GM12878 (cell line): ENCODE data around the gene HPCA. TPM values are rescaled to one million over a fixed set of nuclear protein-coding genes. Genes with fewer than 3 reads are reported as not detected.

Experiments
- ATAC-seq: fragments of 200-7000 bp; cut with Tn5 transposase; 3 replicates; pipeline ENCODE4 v1.9.1; 2020; ENCODE audit warnings: mild to moderate bottlenecking, moderate library complexity
- BruUV-seq: library from RNA; stranded (reverse); fragments of 400-500 nt; replicated peaks from 2 replicates; lab custom pipeline; 2021; lab: Mats Ljungman, UMichigan
- CTCF ChIA-PET: fragments of 300-600 bp; sonication (Branson Sonifier 250); formaldehyde crosslinking; extraction: SDS; loops from one replicate; lab custom pipeline; 2021; ENCODE audit warnings: inconsistent platforms; lab: Yijun Ruan, JAX
- POLR2A ChIA-PET: fragments of 350-600 bp; formaldehyde crosslinking; extraction: SDS; loops from one replicate; lab custom pipeline; 2021; ENCODE audit warnings: inconsistent platforms; lab: Charles Lee
- RAD21 ChIA-PET: fragments of 300-600 bp; sonication (Branson Sonifier 250); formaldehyde crosslinking; loops from one replicate; lab custom pipeline; 2023; ENCODE audit warnings: antibody characterized with exemption; ENCODE audit not compliant: unreplicated experiment; lab: Charles Lee
- SMC1A ChIA-PET: fragments of 300-600 bp; sonication (Branson Sonifier 250); formaldehyde crosslinking; loops from one replicate; lab custom pipeline; 2023; ENCODE audit not compliant: unreplicated experiment, uncharacterized antibody; lab: Charles Lee
- DNase-seq: peaks from one replicate; pipeline ENCODE4 v3.0.0-alpha.2; 2011; ENCODE audit warnings: low read depth, low spot score
- FAIRE-seq: peaks from 3 replicates; lab custom pipeline; 2011; peaks lifted over from hg19 to GRCh38; lab: Jason Lieb, UNC
- H2AFZ ChIP-seq: 2 replicates; pipeline ENCODE4 v1.6.0; 2011; ENCODE audit warnings: low read depth, low read length, control low read depth; ENCODE audit not compliant: control insufficient read depth
- H3K27ac ChIP-seq: 2 replicates; pipeline ENCODE4 v1.5.1; 2011; ENCODE audit warnings: control low read depth; ENCODE audit not compliant: control insufficient read depth, insufficient read depth
- H3K27me3 ChIP-seq, 2 experiments: replicated peaks in 1 of 2; 2 replicates each; pipeline versions ENCODE4 v1.6.0 to v1.6.1; 2011; ENCODE audit warnings: low read length in 1 of 2; ENCODE audit not compliant: control insufficient read depth in 2 of 2, insufficient read depth in 2 of 2
- H3K36me3 ChIP-seq, 2 experiments: 2 replicates each; pipeline ENCODE4 v1.5.1; 2011; ENCODE audit warnings: low read length in 1 of 2; ENCODE audit not compliant: control insufficient read depth in 2 of 2, insufficient read depth in 2 of 2
- H3K4me1 ChIP-seq: 2 replicates; pipeline ENCODE4 v1.6.1; 2011; ENCODE audit warnings: mild to moderate bottlenecking, low read length, moderate library complexity, mixed read lengths; ENCODE audit not compliant: control insufficient read depth, insufficient read depth
- H3K4me2 ChIP-seq: 2 replicates; pipeline ENCODE4 v1.6.0; 2011; ENCODE audit warnings: control low read depth; ENCODE audit not compliant: control insufficient read depth, insufficient read depth
- H3K4me3 ChIP-seq: fragments of 200-600 bp; sonication (generic); 2 replicates; pipeline ENCODE4 v1.5.1; 2016
- H3K79me2 ChIP-seq: 2 replicates; pipeline ENCODE4 v1.6.0; 2011; ENCODE audit warnings: low read length; ENCODE audit not compliant: control insufficient read depth, insufficient read depth
- H3K9ac ChIP-seq: 2 replicates; pipeline ENCODE4 v1.8.0; 2011; ENCODE audit warnings: low read length, control low read depth, mixed read lengths; ENCODE audit not compliant: control insufficient read depth, insufficient read depth
- H3K9me3 ChIP-seq: replicated peaks from 3 replicates; pipeline ENCODE4 v1.5.1; 2011; ENCODE audit warnings: mild to moderate bottlenecking, low read length; ENCODE audit not compliant: control insufficient read depth, insufficient read depth
- H4K20me1 ChIP-seq: 2 replicates; pipeline ENCODE4 v1.6.0; 2011; ENCODE audit not compliant: control insufficient read depth, insufficient read depth
- ESRRA ChIP-seq: IDR thresholded peaks from 2 replicates; pipeline ENCODE4 v1.6.1; 2012; ENCODE audit warnings: mild to moderate bottlenecking, low read length, improper control_type of control experiment
- IRF4 ChIP-seq: IDR thresholded peaks from 2 replicates; pipeline ENCODE4 v1.6.1; 2011; ENCODE audit warnings: low read depth, low read length
- MTA3 ChIP-seq: IDR thresholded peaks from 2 replicates; pipeline ENCODE4 v1.6.1; 2012; ENCODE audit warnings: low read length, inconsistent platforms, borderline replicate concordance
- SRF ChIP-seq, 2 experiments: IDR thresholded peaks; 2 replicates each; pipeline ENCODE4 v1.6.1; 2011; ENCODE audit warnings: low read depth in 2 of 2, low read length in 2 of 2, mild to moderate bottlenecking in 1 of 2, moderate library complexity in 1 of 2
- ZNF217 ChIP-seq: fragments of 450-650 bp; IDR thresholded peaks from 2 replicates; pipeline ENCODE4 v1.6.1; 2017; ENCODE audit warnings: antibody characterized with exemption, mild to moderate bottlenecking
- WGBS: methylation state at CpG from one replicate; pipeline ENCODE4 v1.1.6; 2016; ENCODE audit warnings: low lambda C conversion rate; ENCODE audit not compliant: insufficient replicate concordance, insufficient coverage; ENCODE audit errors: missing lambda C conversion rate; 5-methylcytosine and 5-hydroxymethylcytosine counted together
- in situ Hi-C: fragments of 300-500 bp; cut with MboI; formaldehyde crosslinking; loops from 9 replicates; pipeline ENCODE4 v1.14.3; 2018; ENCODE audit warnings: mixed read lengths
- intact Hi-C: fragments of 100-400 bp; cut with micrococcal nuclease; formaldehyde crosslinking; loops from one replicate; pipeline ENCODE4 v1.14.2; 2022; ENCODE audit not compliant: unreplicated experiment
- polyA plus RNA-seq, 11 experiments: library from polyadenylated mRNA; depleted of rRNA in 4 of 11; unstranded in 6 of 11; stranded (reverse) in 5 of 11; fragments of >200 nt; fragmentation: Nextera tagmentation in 4 of 11; fragmentation: Illumina TruSeq in 1 of 11; extraction: Ambion mirVana in 4 of 11; extraction: Trizol in 1 of 11; gene quantifications; 1 replicate in 1 of 11; 2 replicates in 10 of 11; pipeline versions ENCODE4 v1.2.1 to v1.2.3, GENCODE V29; 2011 to 2016; ENCODE audit warnings: inconsistent platforms in 2 of 11, missing spikeins in 2 of 11, low read depth in 1 of 11
- total RNA-seq, 4 experiments: library from RNA; depleted of rRNA in 3 of 4; stranded (reverse); fragments of >200 nt in 3 of 4; fragmentation: Illumina TruSeq in 1 of 4; extraction: Trizol in 1 of 4; gene quantifications; 2 replicates each; pipeline versions ENCODE4 v1.2.1 to v1.2.3, GENCODE V29; 2013 to 2021
- TF ChIP-seq, protein P1 (sequence below): fragments of 450-650 bp; conservative IDR thresholded peaks from 2 replicates; pipeline ENCODE4 v1.6.1; 2017; ENCODE audit warnings: mild to moderate bottlenecking, moderate library complexity

HPCA gene
- total and polyA plus RNA-seq, 10 of the 15 experiments (the other 5 are each of a cell fraction or from before 2014, with no cell fraction given), result 0.11 TPM; not detected in 9

- Histone ChIP-seq H3K4me1 (no peaks in the 10 kb centered on the region), H3K9ac (no peak overlapping the region), H3K9me3 (no peaks in the 10 kb centered on the region), H3K36me3 (peaks cover 5 to 7% of the 10 kb centered on the region in 2 experiments; a peak in 3 of 4 replicates), H3K27ac (no peak overlapping the region), H3K79me2 (no peaks in the 10 kb centered on the region), H4K20me1 (no peaks in the 10 kb centered on the region), H3K4me3 (no peak overlapping the region), H2AFZ (no peak overlapping the region), H3K27me3 (no peaks in the 10 kb centered on the region), H3K4me2 (no peak overlapping the region)
- in situ Hi-C loops, result loop anchor here (5.0 to 25.0 kb wide), 3 partner anchors 73 to 678 kb away; no protein-coding TSS in a partner anchor
- BruUV-seq, result no TSS peak
- CTCF ChIA-PET, result interaction anchor here (0.7 to 8.1 kb wide), 22 partner anchors 8 to 428 kb away, joined by 3 to 183 read pairs (median 6); partner anchors contain the start of gene AZIN2
- RAD21 ChIA-PET, result interaction anchor here (0.9 to 5.4 kb wide), 8 partner anchors 10 to 158 kb away, joined by 3 to 67 read pairs (median 14); no protein-coding TSS in a partner anchor
- ATAC-seq (no peak), FAIRE-seq (no peak), DNase-seq (no peak)
- SMC1A ChIA-PET, result interaction anchor here (0.7 to 8.4 kb wide), 14 partner anchors 14 to 361 kb away, joined by 3 to 110 read pairs (median 10); no protein-coding TSS in a partner anchor
- POLR2A ChIA-PET, result interaction anchor here (1.0 to 1.9 kb wide), 2 partner anchors 30 to 124 kb away, joined by 3 to 5 read pairs; partner anchors contain the start of gene RNF19B
- 90% methylated on average over 10 of the region's 10 CpGs for WGBS
- intact Hi-C loops, result no loop called here
- TF ChIP-seq SRF (IDR thresholded peaks at IDR 0.05; ENCODE audit: low read depth in 2 of 2, low read length in 2 of 2), result no peak
- TF ChIP-seq ZNF217, result no peak
- TF ChIP-seq MTA3, result no peak
- TF ChIP-seq, protein P1, sequence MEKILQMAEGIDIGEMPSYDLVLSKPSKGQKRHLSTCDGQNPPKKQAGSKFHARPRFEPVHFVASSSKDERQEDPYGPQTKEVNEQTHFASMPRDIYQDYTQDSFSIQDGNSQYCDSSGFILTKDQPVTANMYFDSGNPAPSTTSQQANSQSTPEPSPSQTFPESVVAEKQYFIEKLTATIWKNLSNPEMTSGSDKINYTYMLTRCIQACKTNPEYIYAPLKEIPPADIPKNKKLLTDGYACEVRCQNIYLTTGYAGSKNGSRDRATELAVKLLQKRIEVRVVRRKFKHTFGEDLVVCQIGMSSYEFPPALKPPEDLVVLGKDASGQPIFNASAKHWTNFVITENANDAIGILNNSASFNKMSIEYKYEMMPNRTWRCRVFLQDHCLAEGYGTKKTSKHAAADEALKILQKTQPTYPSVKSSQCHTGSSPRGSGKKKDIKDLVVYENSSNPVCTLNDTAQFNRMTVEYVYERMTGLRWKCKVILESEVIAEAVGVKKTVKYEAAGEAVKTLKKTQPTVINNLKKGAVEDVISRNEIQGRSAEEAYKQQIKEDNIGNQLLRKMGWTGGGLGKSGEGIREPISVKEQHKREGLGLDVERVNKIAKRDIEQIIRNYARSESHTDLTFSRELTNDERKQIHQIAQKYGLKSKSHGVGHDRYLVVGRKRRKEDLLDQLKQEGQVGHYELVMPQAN, result no peak
- no peak for TF ChIP-seq IRF4
- no peak for TF ChIP-seq ESRRA
These were observed 48.2 kb downstream of the HPCA start for GRCh38 chr1:32934535-32934934.
